ENCODE data around the gene UBQLN4.

Gene UBQLN4

GRCh38 chr1:156009404-156009803 is 44.2 kb downstream of the UBQLN4 start:
- DNase-seq: no peak

- DNase-seq: no peak
Measured at GRCh38 chr1:156006666-156007376, 46.8 kb downstream of the UBQLN4 start.

GRCh38 chr1:156004843-156005584 is 48.6 kb downstream of the UBQLN4 start:
- no peak for DNase-seq

GRCh38 chr1:156003923-156004188 is 49.7 kb downstream of the UBQLN4 start:
- DNase-seq: no peak

- no peak for DNase-seq
Measured at GRCh38 chr1:156002188-156002911, 51.2 kb downstream of the UBQLN4 start.

GRCh38 chr1:156001662-156002171 is 51.9 kb downstream of the UBQLN4 start:
- no peak for DNase-seq

GRCh38 chr1:156001021-156001661 is 52.5 kb downstream of the UBQLN4 start:
- no peak for DNase-seq

- no peak for DNase-seq
Measured at GRCh38 chr1:155999964-156000363, 53.6 kb downstream of the UBQLN4 start.

GRCh38 chr1:155996166-155996565 is 57.4 kb downstream of the UBQLN4 start:
- no peak for DNase-seq

GRCh38 chr1:155993595-155993994 is 60.0 kb downstream of the UBQLN4 start:
- no peak for DNase-seq

GRCh38 chr1:155990005-155990739 is 63.4 kb downstream of the UBQLN4 start:
- peak; percentile 94 to 97 for DNase-seq

- peak; percentile 91 for DNase-seq
Measured at GRCh38 chr1:155989242-155990004, 64.2 kb downstream of the UBQLN4 start.
